Measurements from ENCODE around the gene SYVN1. TPM values are rescaled to one million over a fixed set of nuclear protein-coding genes. Genes with fewer than 3 reads are reported as not detected.
A peak's percentile ranks its signal among the peaks of the same experiment; 100 is the strongest.

The SYVN1 gene
- polyA plus RNA-seq, 1 experiment = 33.4 TPM

GRCh38 chr11:65117206-65118096 is 16.9 kb downstream of the SYVN1 start, which contains the start of gene ZNHIT2:
Gene ZNHIT2, minus strand, starts transcription at chr11:65117701. Its CDS starts 48 bp downstream, at chr11:65117653.
- H3K4me3 ChIP-seq (ENCODE audit: low read depth, low read length) = peak within 1 kb of the TSS; percentile 79
- H3K27me3 ChIP-seq (ENCODE audit: control insufficient read depth, insufficient read depth, low read length) = no peaks in the 10 kb centered on the region
- DNase-seq (ENCODE audit: low read depth) = peak; percentile 94
- peaks cover 6% of the 10 kb centered on the region for H3K36me3 ChIP-seq (ENCODE audit: control insufficient read depth, insufficient read depth, low read length)
- CTCF ChIA-PET = interaction anchor here (0.7 to 4.7 kb wide), 38 partner anchors 8 to 342 kb away, joined by 3 to 31 read pairs (median 4); partner anchors contain the start of genes ARL2, BATF2, CAPN1 and CDC42BPG
- peak; percentile 90 for TF ChIP-seq CTCF (IDR thresholded peaks at IDR 0.05; ENCODE audit: insufficient read depth, low read depth, low read length)
- POLR2A ChIA-PET = no interaction called here

- H3K27me3 ChIP-seq (ENCODE audit: control insufficient read depth, insufficient read depth, low read length) = no peaks in the 10 kb centered on the region
- POLR2A ChIA-PET = interaction anchor here (0.5 kb wide), 1 partner anchor 16 kb away, joined by 5 read pairs; no protein-coding TSS in a partner anchor
- no peak for TF ChIP-seq CTCF (IDR thresholded peaks at IDR 0.05; ENCODE audit: insufficient read depth, low read depth, low read length)
- peak overlapping the region; percentile 79 for H3K4me3 ChIP-seq (ENCODE audit: low read depth, low read length)
- no peak for DNase-seq (ENCODE audit: low read depth)
- CTCF ChIA-PET = interaction anchor here (0.8 to 4.7 kb wide), 22 partner anchors 7 to 335 kb away, joined by 3 to 31 read pairs (median 4); partner anchors contain the start of genes ARL2, CAPN1, CDC42BPG and SNX15
- peaks cover 6% of the 10 kb centered on the region for H3K36me3 ChIP-seq (ENCODE audit: control insufficient read depth, insufficient read depth, low read length)
Observed at GRCh38 chr11:65116370-65117205, 17.7 kb downstream of the SYVN1 start.

- Histone ChIP-seq H3K4me3 (ENCODE audit: low read depth, low read length) (no peak overlapping the region), H3K27me3 (ENCODE audit: control insufficient read depth, insufficient read depth, low read length) (no peaks in the 10 kb centered on the region), H3K36me3 (ENCODE audit: control insufficient read depth, insufficient read depth, low read length) (peaks cover 4% of the 10 kb centered on the region)
- POLR2A ChIA-PET = interaction anchor here (0.5 kb wide), 1 partner anchor 15 kb away, joined by 5 read pairs; no protein-coding TSS in a partner anchor
- no peak for TF ChIP-seq CTCF (IDR thresholded peaks at IDR 0.05; ENCODE audit: insufficient read depth, low read depth, low read length)
- DNase-seq (ENCODE audit: low read depth) = no peak
- CTCF ChIA-PET = interaction anchor here (0.9 to 3.2 kb wide), 3 partner anchors 12 to 103 kb away, joined by 3 to 31 read pairs (median 17); partner anchors contain the start of genes ARL2 and CAPN1
Observed at GRCh38 chr11:65115361-65116082, 18.8 kb downstream of the SYVN1 start.

GRCh38 chr11:65114538-65115171 is 19.7 kb downstream of the SYVN1 start:
- ChIA-PET CTCF (interaction anchor here (1.1 to 1.4 kb wide), 2 partner anchors 67 to 100 kb away, joined by 3 read pairs; partner anchors contain the start of genes ARL2 and CAPN1), POLR2A (no interaction called here)
- TF ChIP-seq CTCF (IDR thresholded peaks at IDR 0.05; ENCODE audit: insufficient read depth, low read depth, low read length) = no peak
- peaks cover 3% of the 10 kb centered on the region; the same call in 1 of the 2 replicates for H3K36me3 ChIP-seq (ENCODE audit: control insufficient read depth, insufficient read depth, low read length)
- DNase-seq (ENCODE audit: low read depth) = no peak
- no peaks in the 10 kb centered on the region for H3K27me3 ChIP-seq (ENCODE audit: control insufficient read depth, insufficient read depth, low read length)
- H3K4me3 ChIP-seq (ENCODE audit: low read depth, low read length) = no peak overlapping the region

Data from BJ (cell line).